Mucosa of descending colon (tissue), 3 donors: Measurements from ENCODE around the gene AKR1C2. TPM values are rescaled to one million over a fixed set of nuclear protein-coding genes. Genes with fewer than 3 reads are reported as not detected.

Source experiments
- ATAC-seq: fragments of 200-7000 bp; cut with Tn5 transposase; one replicate; pipeline ENCODE4 v1.9.1; 2020; ENCODE audit warnings: mild to moderate bottlenecking, moderate library complexity
- DNase-seq, 3 donors: peaks; one replicate each; pipeline ENCODE4 v3.0.0-alpha.2; 2020
- H3K36me3 ChIP-seq: fragments of 200-600 bp; one replicate; pipeline ENCODE4 v1.8.0; 2021; ENCODE audit warnings: low read depth, mild to moderate bottlenecking
- H3K4me1 ChIP-seq: fragments of 200-600 bp; one replicate; pipeline ENCODE4 v1.8.0; 2021; ENCODE audit warnings: low read depth, mild to moderate bottlenecking
- H3K4me3 ChIP-seq: fragments of 200-600 bp; one replicate; pipeline ENCODE4 v1.8.0; 2021; ENCODE audit warnings: mild to moderate bottlenecking
- H3K9me3 ChIP-seq: fragments of 200-600 bp; one replicate; pipeline ENCODE4 v1.8.0; 2021; ENCODE audit warnings: mild to moderate bottlenecking
- CTCF ChIP-seq: fragments of 200-600 bp; IDR thresholded peaks from one replicate; pipeline ENCODE4 v1.8.0; 2022; ENCODE audit warnings: antibody characterized with exemption, mild to moderate bottlenecking
- intact Hi-C, 2 donors: fragments of 100-400 bp; cut with DNase I in 1 of 2; cut with micrococcal nuclease in 1 of 2; formaldehyde crosslinking; loops; one replicate each; pipeline versions ENCODE4 v1.11.0 to v1.11.1; 2022; cut with DNase I, micrococcal nuclease
- total RNA-seq, 3 donors: library from RNA; stranded (reverse); fragmentation: NEBNext Ultra II Directional in 2 of 3; extraction: Animal tissue kit (Norgen Biotek cat#: 25700) in 2 of 3; gene quantifications; one replicate each; pipeline versions ENCODE4 v1.2.1 to v1.2.4, GENCODE V29; 2021 to 2023
- donor health status: DM: no; HTN: no; CAD: no; lungs with moderate emphysema.
- donor health status: DM: no; HTN: no; CAD: no.
- donor health status: DM: no; HTN: yes; CAD: no.

The AKR1C2 gene
- total RNA-seq, 3 donors from 2014 or later, result 19.5 to 39.7 (median 20.0) TPM

GRCh38 chr10:5043716-5044115 lies 40.1 kb upstream of the AKR1C2 start:
- Histone ChIP-seq H3K4me1 (peaks cover 24% of the 10 kb centered on the region), H3K9me3 (no peaks in the 10 kb centered on the region), H3K4me3 (no peak overlapping the region), H3K36me3 (no peaks in the 10 kb centered on the region)
- ATAC-seq (peak; percentile 93), DNase-seq (peak; percentile 79 to 93 (median 84))
- intact Hi-C loops, result no loop called here
- no peak for TF ChIP-seq CTCF

GRCh38 chr10:5042922-5043321 lies 39.3 kb upstream of the AKR1C2 start:
- TF ChIP-seq CTCF, result no peak
- no peak for ATAC-seq

GRCh38 chr10:5041471-5042023 lies 37.9 kb upstream of the AKR1C2 start:
- intact Hi-C loops, result no loop called here
- no peaks in the 10 kb centered on the region for H3K36me3 ChIP-seq
- no peak for TF ChIP-seq CTCF
- DNase-seq, result no peak
- H3K4me3 ChIP-seq, result no peak overlapping the region
- no peaks in the 10 kb centered on the region for H3K9me3 ChIP-seq
- ATAC-seq, result no peak
- H3K4me1 ChIP-seq, result peaks cover 32% of the 10 kb centered on the region

More at GRCh38 chr10:5042922-5043321, 39.3 kb upstream of the AKR1C2 start:
- Histone ChIP-seq H3K9me3 (no peaks in the 10 kb centered on the region), H3K36me3 (no peaks in the 10 kb centered on the region), H3K4me3 (no peak overlapping the region), H3K4me1 (peaks cover 21% of the 10 kb centered on the region)
- DNase-seq, result no peak
- intact Hi-C loops, result no loop called here

GRCh38 chr10:5040781-5041470 lies 37.3 kb upstream of the AKR1C2 start:
- DNase-seq, result no peak
- Histone ChIP-seq H3K4me3 (no peak overlapping the region), H3K4me1 (peaks cover 38% of the 10 kb centered on the region), H3K36me3 (no peaks in the 10 kb centered on the region), H3K9me3 (no peaks in the 10 kb centered on the region)
- intact Hi-C loops, result no loop called here
- no peak for TF ChIP-seq CTCF
- no peak for ATAC-seq

GRCh38 chr10:5040010-5040673 lies 36.5 kb upstream of the AKR1C2 start:
- DNase-seq, result no peak
- no peak for ATAC-seq
- Histone ChIP-seq H3K9me3 (no peaks in the 10 kb centered on the region), H3K4me3 (no peak overlapping the region), H3K4me1 (peaks cover 40% of the 10 kb centered on the region), H3K36me3 (no peaks in the 10 kb centered on the region)
- intact Hi-C loops, result no loop called here
- TF ChIP-seq CTCF, result no peak
